K562 (cell line): Measurements from ENCODE around the gene MUCL3. TPM values are rescaled to one million over a fixed set of nuclear protein-coding genes. Genes with fewer than 3 reads are reported as not detected.

ENCODE experiments used
- ATF6 ChIP-seq: sonication (generic); formaldehyde crosslinking; IDR thresholded peaks from 2 replicates; pipeline ENCODE4 v1.4.0; 2020; ENCODE audit warnings: mild to moderate bottlenecking, missing genetic modification reagents
- BRD9 ChIP-seq: fragments of 450-650 bp; IDR thresholded peaks from 2 replicates; pipeline ENCODE4 v1.6.1; 2018; ENCODE audit warnings: low read depth; ENCODE audit not compliant: partially characterized antibody
- CSDE1 ChIP-seq, 2 experiments: fragments of 450-650 bp; IDR thresholded peaks; 2 replicates each; pipeline ENCODE4 v1.6.1; 2016; ENCODE audit warnings: mild to moderate bottlenecking in 1 of 2
- CXXC5 ChIP-seq: fragments of 250-450 bp; sonication (Bioruptor Pico); IDR thresholded peaks from 2 replicates; pipeline ENCODE4 v1.8.0; 2022; ENCODE audit warnings: inconsistent platforms, mild to moderate bottlenecking, moderate library complexity
- DDX20 ChIP-seq: fragments of 450-650 bp; IDR thresholded peaks from 2 replicates; pipeline ENCODE4 v1.6.1; 2016; ENCODE audit warnings: missing genetic modification characterization, low read depth, mild to moderate bottlenecking, missing compliant biosample characterization, moderate library complexity
- EZH2 ChIP-seq: IDR thresholded peaks from 2 replicates; pipeline ENCODE4 v1.6.1; 2012; ENCODE audit warnings: low read depth, mild to moderate bottlenecking, inconsistent platforms, low read length, borderline replicate concordance
- FIP1L1 ChIP-seq: fragments of 200-400 bp; formaldehyde crosslinking; IDR thresholded peaks from 2 replicates; pipeline ENCODE4 v1.6.1; 2018; ENCODE audit warnings: mild to moderate bottlenecking, low read depth, low read length; ENCODE audit not compliant: poor library complexity, severe bottlenecking
- GATA2 ChIP-seq: sonication (generic); formaldehyde crosslinking; IDR thresholded peaks from 2 replicates; pipeline ENCODE4 v1.4.0; 2020; ENCODE audit warnings: mild to moderate bottlenecking, missing genetic modification reagents
- HBP1 ChIP-seq: fragments of 450-650 bp; formaldehyde crosslinking; IDR thresholded peaks from 2 replicates; pipeline ENCODE4 v1.4.0; 2022; ENCODE audit warnings: missing genetic modification characterization
- HIVEP1 ChIP-seq: fragments of 250-450 bp; sonication (Bioruptor Pico); IDR thresholded peaks from 2 replicates; pipeline ENCODE4 v1.4.0; 2020; ENCODE audit warnings: mild to moderate bottlenecking
- KLF6 ChIP-seq: fragments of 250-450 bp; sonication (Bioruptor Pico); IDR thresholded peaks from 2 replicates; pipeline ENCODE4 v1.4.0; 2020; ENCODE audit warnings: mild to moderate bottlenecking, moderate library complexity, borderline replicate concordance
- MEIS2 ChIP-seq: fragments of 450-650 bp; IDR thresholded peaks from 2 replicates; pipeline ENCODE4 v1.6.1; 2014; ENCODE audit warnings: mild to moderate bottlenecking; ENCODE audit not compliant: partially characterized antibody
- OTX1 ChIP-seq: fragments of 450-650 bp; formaldehyde crosslinking; IDR thresholded peaks from 2 replicates; pipeline ENCODE4 v1.4.0; 2022; ENCODE audit warnings: mild to moderate bottlenecking
- PHTF2 ChIP-seq: fragments of 250-450 bp; sonication (Bioruptor Pico); IDR thresholded peaks from 2 replicates; pipeline ENCODE4 v1.5.0; 2021; ENCODE audit warnings: mild to moderate bottlenecking
- PML ChIP-seq: IDR thresholded peaks from 2 replicates; pipeline ENCODE4 v1.6.1; 2012; ENCODE audit warnings: low read length, inconsistent platforms
- RAD51 ChIP-seq: fragments of 450-650 bp; IDR thresholded peaks from 2 replicates; pipeline ENCODE4 v1.7.1; 2016; ENCODE audit warnings: low read depth, mild to moderate bottlenecking, borderline replicate concordance
- RNF2 ChIP-seq: sonication (generic); IDR thresholded peaks from 2 replicates; pipeline ENCODE4 v1.6.1; 2016
- SIX5 ChIP-seq, 2 experiments: IDR thresholded peaks; 2 replicates each; pipeline ENCODE4 v1.6.1; 2011; ENCODE audit warnings: low read length in 2 of 2, borderline replicate concordance in 1 of 2, low read depth in 1 of 2, mild to moderate bottlenecking in 1 of 2, moderate library complexity in 1 of 2; ENCODE audit not compliant: insufficient read depth in 1 of 2
- SLC30A9 ChIP-seq: fragments of 250-450 bp; sonication (Bioruptor Pico); IDR thresholded peaks from 2 replicates; pipeline ENCODE4 v1.8.0; 2022; ENCODE audit warnings: mild to moderate bottlenecking, moderate library complexity
- YBX1 ChIP-seq: fragments of 450-650 bp; IDR thresholded peaks from 2 replicates; pipeline ENCODE4 v1.7.1; 2016; ENCODE audit warnings: mild to moderate bottlenecking
- ZBTB8A ChIP-seq: fragments of 450-650 bp; IDR thresholded peaks from 2 replicates; pipeline ENCODE4 v1.6.1; 2018; ENCODE audit warnings: mild to moderate bottlenecking, moderate library complexity; ENCODE audit not compliant: partially characterized antibody
- ZNF23 ChIP-seq: fragments of 250-450 bp; sonication (Bioruptor Pico); IDR thresholded peaks from 2 replicates; pipeline ENCODE4 v1.4.0; 2020; ENCODE audit warnings: mild to moderate bottlenecking
- ZNF518B ChIP-seq: fragments of 250-450 bp; sonication (Bioruptor Pico); IDR thresholded peaks from 2 replicates; pipeline ENCODE4 v1.5.0; 2021; ENCODE audit warnings: mild to moderate bottlenecking, moderate library complexity
- ZNF589 ChIP-seq: fragments of 200-800 bp; sonication (Bioruptor generic); IDR thresholded peaks from 2 replicates; pipeline ENCODE4 v1.6.1; 2016; ENCODE audit warnings: low read depth, missing genetic modification characterization, missing compliant biosample characterization
- ZNF785 ChIP-seq: fragments of 250-450 bp; sonication (Bioruptor Pico); IDR thresholded peaks from 2 replicates; pipeline ENCODE4 v1.4.0; 2020; ENCODE audit warnings: mild to moderate bottlenecking
- polyA plus RNA-seq, 8 experiments: library from polyadenylated mRNA; depleted of rRNA in 4 of 8; stranded (reverse) in 5 of 8; unstranded in 3 of 8; fragments of >200 nt; fragmentation: Nextera tagmentation in 2 of 8; fragmentation: Illumina TruSeq in 1 of 8; extraction: Ambion mirVana in 2 of 8; extraction: Trizol in 1 of 8; gene quantifications; 2 replicates each; pipeline versions ENCODE4 v1.2.1 to v1.2.3, GENCODE V29; 2011 to 2014; ENCODE audit warnings: inconsistent platforms in 1 of 8, missing spikeins in 1 of 8
- total RNA-seq, 7 experiments: library from RNA; depleted of rRNA in 6 of 7; stranded (reverse); fragments of >200 nt in 6 of 7; fragmentation: Illumina TruSeq in 2 of 7; extraction: Trizol in 2 of 7; gene quantifications; 2 replicates each; pipeline versions ENCODE4 v1.2.1 to v1.2.3, GENCODE V29; 2011 to 2021; ENCODE audit warnings: low replicate concordance in 1 of 7

Gene MUCL3
- total and polyA plus RNA-seq, 9 of the 15 experiments (the other 6 are each of a cell fraction or from before 2014, with no cell fraction given): 0.07 TPM; not detected in 8

- TF ChIP-seq EZH2 (no peak), ZNF23 (CRISPR knock-in tag) (no peak), ZNF518B (CRISPR knock-in tag) (no peak), KLF6 (CRISPR knock-in tag) (no peak), YBX1 (no peak), OTX1 (CRISPR knock-in tag) (no peak), DDX20 (tag) (no peak), BRD9 (no peak), CSDE1 (IDR thresholded peaks at IDR 0.05) (no peak), ZNF589 (CRISPR knock-in tag) (no peak), ZNF785 (no peak), RNF2 (no peak), HBP1 (CRISPR knock-in tag) (no peak), SLC30A9 (CRISPR knock-in tag) (no peak), RAD51 (no peak), PML (peak; percentile 72), HIVEP1 (CRISPR knock-in tag) (no peak), CXXC5 (CRISPR knock-in tag) (peak; percentile 86), PHTF2 (CRISPR knock-in tag) (no peak), FIP1L1 (no peak), ATF6 (CRISPR knock-in tag) (no peak), ZBTB8A (no peak), SIX5 (IDR thresholded peaks at IDR 0.05; ENCODE audit: borderline replicate concordance in 1 of 2, insufficient read depth in 1 of 2, low read depth in 1 of 2, low read length in 2 of 2) (no peak), MEIS2 (no peak), GATA2 (CRISPR knock-in tag) (no peak)
Measured at GRCh38 chr6:30988209-30988825, 47.5 kb downstream of the MUCL3 start (continued).
